IMR-90 (cell line): ENCODE results near the gene IMP3. TPM values are rescaled to one million over a fixed set of nuclear protein-coding genes. Genes with fewer than 3 reads are reported as not detected.

Source experiments
- ATAC-seq: fragments of 200-7000 bp; cut with Tn5 transposase; 2 replicates; pipeline ENCODE4 v1.9.1; 2020; ENCODE audit warnings: low read depth, mild to moderate bottlenecking, moderate library complexity
- BruUV-seq: library from RNA; stranded (reverse); fragments of 400-500 nt; replicated peaks from 2 replicates; lab custom pipeline; 2021; lab: Mats Ljungman, UMichigan
- CTCF ChIA-PET: fragments of 300-600 bp; formaldehyde crosslinking; extraction: SDS; loops from one replicate; lab custom pipeline; 2021; ENCODE audit warnings: antibody characterized with exemption; lab: Yijun Ruan, JAX
- POLR2A ChIA-PET: fragments of 300-600 bp; sonication (Branson Sonifier 250); formaldehyde crosslinking; loops from one replicate; lab custom pipeline; 2022; ENCODE audit warnings: antibody characterized with exemption; ENCODE audit not compliant: unreplicated experiment; lab: Charles Lee
- DNase-seq: peaks from one replicate; pipeline ENCODE4 v3.0.0; 2013
- H2AFZ ChIP-seq: replicated peaks from 2 replicates; pipeline ENCODE3; 2013; ENCODE audit warnings: low read length, mild to moderate bottlenecking; ENCODE audit not compliant: poor library complexity
- H2AK5ac ChIP-seq: 2 replicates; pipeline ENCODE4 v1.6.1; 2013; ENCODE audit warnings: low read depth, low read length, inconsistent platforms
- H2AK9ac ChIP-seq: replicated peaks from 2 replicates; pipeline ENCODE3; 2013; ENCODE audit warnings: mild to moderate bottlenecking, low read depth, low read length, moderate library complexity; ENCODE audit not compliant: poor library complexity
- H2BK120ac ChIP-seq: 2 replicates; pipeline ENCODE4 v1.6.1; 2013; ENCODE audit warnings: low read depth, low read length, inconsistent platforms
- H2BK15ac ChIP-seq: 3 replicates; pipeline ENCODE4 v1.6.1; 2013; ENCODE audit warnings: low read depth, low read length, inconsistent platforms
- H2BK20ac ChIP-seq: 2 replicates; pipeline ENCODE4 v1.6.1; 2013; ENCODE audit warnings: low read depth, mild to moderate bottlenecking, inconsistent platforms, low read length, moderate library complexity
- H2BK5ac ChIP-seq: 2 replicates; pipeline ENCODE4 v1.6.1; 2013; ENCODE audit warnings: mild to moderate bottlenecking, low read depth, low read length, inconsistent platforms; ENCODE audit not compliant: poor library complexity, severe bottlenecking
- H3K14ac ChIP-seq: replicated peaks from 2 replicates; pipeline ENCODE4 v1.6.1; 2013; ENCODE audit warnings: low read depth, low read length, inconsistent platforms
- H3K18ac ChIP-seq: 2 replicates; pipeline ENCODE4 v1.6.1; 2013; ENCODE audit warnings: low read depth, low read length, control low read depth
- H3K23ac ChIP-seq: 2 replicates; pipeline ENCODE4 v1.6.1; 2013; ENCODE audit warnings: low read depth, low read length, inconsistent platforms
- H3K27ac ChIP-seq: 2 replicates; pipeline ENCODE4 v1.5.1; 2013; ENCODE audit warnings: mild to moderate bottlenecking, control low read depth, low read length; ENCODE audit not compliant: insufficient read depth
- H3K27me3 ChIP-seq: 2 replicates; pipeline ENCODE4 v1.6.1; 2013; ENCODE audit warnings: low read length; ENCODE audit not compliant: control insufficient read depth, insufficient read depth
- H3K36me3 ChIP-seq: 2 replicates; pipeline ENCODE4 v1.6.1; 2013; ENCODE audit warnings: low read length, mixed read lengths; ENCODE audit not compliant: control insufficient read depth, insufficient read depth
- H3K4ac ChIP-seq: 2 replicates; pipeline ENCODE4 v1.6.1; 2013; ENCODE audit warnings: low read depth, low read length, inconsistent platforms
- H3K4me1 ChIP-seq: 2 replicates; pipeline ENCODE4 v1.6.1; 2013; ENCODE audit warnings: low read length, mixed read lengths; ENCODE audit not compliant: control insufficient read depth, insufficient read depth
- H3K4me2 ChIP-seq: 2 replicates; pipeline ENCODE4 v1.6.1; 2013; ENCODE audit warnings: low read depth, mild to moderate bottlenecking, control low read depth, low read length, moderate library complexity
- H3K4me3 ChIP-seq: 2 replicates; pipeline ENCODE4 v1.5.1; 2013; ENCODE audit warnings: low read depth, mild to moderate bottlenecking, control low read depth, low read length, moderate library complexity; ENCODE audit not compliant: insufficient read depth
- H3K56ac ChIP-seq: 2 replicates; pipeline ENCODE4 v1.6.1; 2013; ENCODE audit warnings: low read length, inconsistent platforms; ENCODE audit not compliant: insufficient read depth; ENCODE audit errors: extremely low read depth
- H3K79me1 ChIP-seq, 2 experiments: 2 replicates each; pipeline ENCODE4 v1.6.1; 2013; ENCODE audit warnings: low read length in 2 of 2, inconsistent platforms in 1 of 2, low read depth in 1 of 2
- H3K9ac ChIP-seq: 2 replicates; pipeline ENCODE4 v1.6.1; 2013; ENCODE audit warnings: low read depth, low read length, control low read depth
- H3K9me1 ChIP-seq: 2 replicates; pipeline ENCODE4 v1.6.1; 2013; ENCODE audit warnings: low read length, inconsistent platforms; ENCODE audit not compliant: insufficient read depth
- H3K9me3 ChIP-seq: 2 replicates; pipeline ENCODE4 v1.6.1; 2013; ENCODE audit warnings: low read length; ENCODE audit not compliant: control insufficient read depth, insufficient read depth
- H4K20me1 ChIP-seq: 2 replicates; pipeline ENCODE4 v1.6.1; 2013; ENCODE audit warnings: low read length, inconsistent platforms; ENCODE audit not compliant: insufficient read depth
- H4K5ac ChIP-seq: 2 replicates; pipeline ENCODE4 v1.6.1; 2013; ENCODE audit warnings: mild to moderate bottlenecking, low read depth, low read length, control low read depth
- H4K8ac ChIP-seq, 2 experiments: 2 replicates each; pipeline ENCODE4 v1.6.1; 2013; ENCODE audit warnings: low read depth in 2 of 2, low read length in 2 of 2, control low read depth in 1 of 2, inconsistent platforms in 1 of 2
- H4K91ac ChIP-seq: 2 replicates; pipeline ENCODE4 v1.6.1; 2013; ENCODE audit warnings: low read depth, low read length, inconsistent platforms; ENCODE audit not compliant: insufficient read depth
- MXI1 ChIP-seq: IDR thresholded peaks from 2 replicates; pipeline ENCODE4 v1.6.1; 2012; ENCODE audit warnings: low read depth, mild to moderate bottlenecking, low read length, moderate library complexity, borderline replicate concordance
- WGBS, 2 experiments: methylation state at CpG; one replicate each; pipeline versions ENCODE4 v1.1.5 to v1.1.7; 2013; ENCODE audit warnings: missing lambda C conversion rate in 2 of 2; ENCODE audit not compliant: insufficient read length in 1 of 2; ENCODE audit errors: extremely low coverage in 2 of 2; 5-methylcytosine and 5-hydroxymethylcytosine counted together
- dilution Hi-C: fragments of 300-500 bp; cut with HindIII; formaldehyde crosslinking; loops from one replicate; pipeline ENCODE4 v1.14.3; 2018; ENCODE audit warnings: low sequenced_read_pairs; ENCODE audit not compliant: unreplicated experiment
- in situ Hi-C: fragments of 300-500 bp; cut with MboI; formaldehyde crosslinking; loops from 3 replicates; pipeline ENCODE4 v1.14.3; 2019; ENCODE audit warnings: low sequenced_read_pairs, inconsistent platforms, mixed read lengths
- intact Hi-C: fragments of 100-400 bp; cut with micrococcal nuclease; formaldehyde crosslinking; loops from 2 replicates; pipeline ENCODE4 v1.10.0; 2022
- polyA plus RNA-seq, 3 experiments: library from polyadenylated mRNA; depleted of rRNA; stranded (reverse); fragments of >200 nt; gene quantifications; 2 replicates each; pipeline ENCODE4 v1.2.3, GENCODE V29; 2012; ENCODE audit warnings: low replicate concordance in 1 of 3
- total RNA-seq: library from RNA; depleted of rRNA; stranded (reverse); fragments of >200 nt; gene quantifications from 2 replicates; pipeline ENCODE4 v1.2.3, GENCODE V29; 2012

Gene IMP3
- total and polyA plus RNA-seq, 2 of the 4 experiments (the other 2 are of a cell fraction) = 42.1 to 59.3 TPM

DNA sequence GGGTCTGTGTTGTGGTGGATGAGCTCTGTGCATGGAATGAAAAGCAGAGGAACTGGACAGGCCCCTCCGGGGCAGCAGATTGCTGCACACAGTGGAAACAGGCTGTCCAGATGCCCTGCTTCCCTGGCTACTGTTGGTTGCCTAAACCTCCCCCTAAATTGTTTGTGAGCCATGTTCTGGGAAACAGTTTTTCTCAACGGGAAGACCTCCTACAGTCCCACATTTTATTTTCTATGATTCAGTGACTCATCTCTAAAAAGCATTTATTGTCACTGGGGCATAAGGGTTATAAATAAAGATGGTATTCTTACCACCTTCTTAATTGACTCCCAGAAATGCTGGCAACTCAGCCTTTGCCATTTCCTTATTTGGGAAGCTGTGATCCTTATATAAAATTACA, 40.6 kb downstream of the IMP3 start:
- H3K9me1 ChIP-seq = peaks cover 7% of the 10 kb centered on the region; the same call in 1 of the 2 replicates
- no CpG with 5 or more reads among the region's 2 CpGs for WGBS, 2 experiments
- no peaks in the 10 kb centered on the region for H3K9me3 ChIP-seq

More for the DNA sequence above, 40.6 kb downstream of the IMP3 start:
- H3K4ac ChIP-seq = no peak overlapping the region
- no peak overlapping the region for H3K4me2 ChIP-seq
- H2BK5ac ChIP-seq = no peak overlapping the region
- no peak overlapping the region for H3K23ac ChIP-seq
- no TSS peak for BruUV-seq
- H2AK9ac ChIP-seq = no peak overlapping the region
- H3K4me3 ChIP-seq = no peak overlapping the region
- ATAC-seq (no peak), DNase-seq (no peak)
- in situ Hi-C loops (no loop called here), intact Hi-C loops (no loop called here), dilution Hi-C loops (no loop called here)
- H3K9ac ChIP-seq = no peak overlapping the region
- H3K36me3 ChIP-seq = peaks cover 44% of the 10 kb centered on the region
- no peak overlapping the region for H4K8ac ChIP-seq
- no peak overlapping the region for H2BK15ac ChIP-seq
- H4K20me1 ChIP-seq = no peaks in the 10 kb centered on the region
- H3K14ac ChIP-seq = no peak overlapping the region
- ChIA-PET CTCF (interaction anchor here (2.3 kb wide), 1 partner anchor 21 kb away, joined by 5 read pairs; the partner anchor contains the start of gene PTPN9), POLR2A (no interaction called here)
- no peak overlapping the region for H4K5ac ChIP-seq
- H4K91ac ChIP-seq = no peak overlapping the region
- no peak overlapping the region for H2BK120ac ChIP-seq
- H2AFZ ChIP-seq = no peak overlapping the region
- H3K27ac ChIP-seq = no peak overlapping the region
- H3K4me1 ChIP-seq = no peaks in the 10 kb centered on the region
- H2AK5ac ChIP-seq = no peak overlapping the region
- H3K56ac ChIP-seq = no peak overlapping the region
- no peak overlapping the region for H3K18ac ChIP-seq
- H3K27me3 ChIP-seq = no peaks in the 10 kb centered on the region
- H3K79me1 ChIP-seq = peaks cover 0 to 4% of the 10 kb centered on the region in 2 experiments; a peak in 2 of 4 replicates
- H2BK20ac ChIP-seq = no peak overlapping the region
- TF ChIP-seq MXI1 = no peak
